Left colon (tissue), 2 donors: ENCODE measurements around the gene GNL1. TPM values are rescaled to one million over a fixed set of nuclear protein-coding genes. Genes with fewer than 3 reads are reported as not detected.
A peak's percentile ranks its signal among the peaks of the same experiment; 100 is the strongest.

Experiments used
- ATAC-seq: fragments of 200-7000 bp; cut with Tn5 transposase; one replicate; pipeline ENCODE4 v1.9.1; 2020; ENCODE audit warnings: mild to moderate bottlenecking, moderate library complexity
- DNase-seq, 2 donors: peaks; one replicate each; pipeline ENCODE4 v3.0.0-alpha.2; 2020
- intact Hi-C, 2 donors: fragments of 100-400 bp; cut with DNase I in 1 of 2; cut with micrococcal nuclease in 1 of 2; formaldehyde crosslinking; loops; one replicate each; pipeline versions ENCODE4 v1.11.2 to v1.14.0; 2022; cut with DNase I, micrococcal nuclease
- total RNA-seq, 2 donors: library from RNA; stranded (reverse); fragmentation: NEBNext Ultra II Directional; extraction: Animal tissue kit (Norgen Biotek cat#: 25700); gene quantifications; one replicate each; pipeline ENCODE4 v1.2.1, GENCODE V29; 2021
- donor health status: DM: no; HTN: no; CAD: no.
- donor health status: DM: yes; HTN: yes; CAD: no.

The GNL1 gene
- total RNA-seq, 2 donors from 2014 or later: 42.6 to 43.8 TPM

DNA sequence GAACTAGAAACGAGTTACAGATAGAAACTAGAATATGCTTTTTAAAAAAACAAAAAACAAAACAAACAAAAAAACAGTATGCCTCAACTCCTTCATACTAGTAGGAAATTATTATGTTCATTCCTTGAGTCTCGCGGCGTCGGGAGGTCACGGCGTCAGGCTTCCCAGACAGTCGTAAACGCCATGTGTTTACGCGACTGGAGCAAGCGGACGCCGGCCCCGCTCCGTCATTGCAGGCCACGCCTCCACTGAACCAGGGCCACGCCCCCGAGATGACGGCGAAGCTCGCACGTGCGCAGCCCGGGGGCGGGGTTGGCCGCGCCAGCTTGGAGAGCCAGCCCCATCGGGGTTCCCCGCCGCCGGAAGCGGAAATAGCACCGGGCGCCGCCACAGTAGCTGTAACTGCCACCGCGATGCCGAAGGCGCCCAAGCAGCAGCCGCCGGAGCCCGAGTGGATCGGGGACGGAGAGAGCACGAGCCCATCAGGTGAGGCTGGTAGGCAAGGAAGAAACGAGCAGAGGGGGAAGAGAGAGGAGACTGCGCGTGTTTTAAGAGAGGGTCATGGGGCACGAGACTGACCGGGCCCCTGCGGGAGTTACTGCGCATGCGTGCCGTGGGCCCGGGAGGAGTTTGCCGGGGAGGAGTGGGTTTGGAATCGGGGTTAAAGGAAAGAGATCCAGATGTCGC, 14.9 kb upstream of the GNL1 start, which contains the start of gene ABCF1:
TSS of gene ABCF1 (plus strand) at position 368 of the 687 bp plus-strand sequence. CDS start at position 414, 46 bp downstream.
- intact Hi-C loops: no loop called here
- ATAC-seq (peak; percentile 98), DNase-seq (peak; percentile 97 to 100)

DNA sequence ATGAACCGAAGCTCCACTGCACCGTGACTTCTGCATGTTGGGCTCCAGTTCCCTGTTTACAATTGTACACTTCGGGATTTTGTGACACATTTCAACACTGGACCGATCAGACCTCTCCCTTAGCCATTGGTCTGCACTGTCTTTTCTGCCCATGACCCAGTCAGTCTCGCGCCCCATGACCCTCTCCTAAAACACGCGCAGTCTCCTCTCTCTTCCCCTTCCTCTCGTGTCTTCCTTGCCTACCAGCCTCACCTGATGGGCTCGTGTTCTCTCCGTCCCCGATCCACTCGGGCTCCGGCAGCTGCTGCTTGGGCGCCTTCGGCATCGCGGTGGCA, 14.4 kb upstream of the GNL1 start:
- intact Hi-C loops: no loop called here
- no peak for DNase-seq
- peak; percentile 19 for ATAC-seq

DNA sequence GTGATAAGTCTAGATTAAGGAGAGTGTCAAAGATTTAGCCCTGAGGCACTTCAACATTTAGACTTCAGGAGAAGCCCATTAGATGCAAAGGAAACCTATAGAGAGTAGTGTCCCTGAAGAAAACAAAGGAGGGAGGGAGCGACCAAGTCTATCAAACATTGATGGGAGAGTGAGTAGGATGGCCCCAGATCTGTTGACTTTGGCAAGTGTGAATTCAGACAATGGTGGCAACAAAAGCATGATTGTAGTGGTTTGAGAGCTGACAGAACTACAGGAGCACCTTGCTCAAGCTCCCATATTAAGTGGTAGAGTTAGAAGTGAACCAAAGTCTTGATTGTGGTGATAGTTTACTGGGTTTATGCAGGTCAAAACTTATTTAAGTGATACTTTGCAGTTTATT, 14.0 kb upstream of the GNL1 start:
- intact Hi-C loops: no loop called here
- DNase-seq (no peak), ATAC-seq (no peak)

DNA sequence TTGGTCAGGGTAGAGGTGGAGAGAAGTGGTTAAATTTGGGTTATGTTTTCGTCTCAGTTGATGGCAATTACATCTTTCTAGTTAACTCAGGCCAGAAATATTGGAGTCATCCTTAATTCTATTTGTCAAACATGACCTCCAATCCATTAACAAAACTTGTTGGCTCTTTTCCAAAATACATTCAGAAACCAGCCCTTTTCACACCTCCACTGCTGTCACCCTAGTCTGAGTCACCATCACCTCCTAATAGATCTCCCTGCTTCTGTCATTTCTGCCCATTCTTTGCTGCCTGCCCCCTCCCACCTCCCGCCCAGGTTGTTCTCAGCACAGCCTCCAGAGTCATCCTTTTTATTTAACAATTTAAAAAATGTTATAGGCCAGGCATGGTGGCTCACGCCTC, 12.0 kb upstream of the GNL1 start:
- intact Hi-C loops: no loop called here
- no peak for ATAC-seq
- no peak for DNase-seq

DNA sequence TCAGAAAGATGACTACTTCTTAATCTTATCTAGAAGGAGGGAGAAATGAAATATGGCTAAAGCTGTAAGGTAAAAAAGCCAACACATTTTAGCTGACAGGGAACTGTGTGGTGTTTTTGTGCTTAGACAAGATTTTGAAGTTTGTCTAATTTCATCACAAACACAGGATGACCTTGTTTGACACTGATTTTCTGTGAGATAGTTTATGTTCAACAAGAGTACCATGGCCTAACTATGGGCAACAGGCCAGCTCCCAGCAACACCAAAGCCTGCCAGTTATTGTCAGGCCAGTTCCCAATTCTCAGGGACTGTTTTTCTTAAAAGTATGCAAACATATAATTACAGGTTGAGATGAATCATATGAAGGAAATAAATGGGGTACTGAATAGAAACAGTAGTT, 9.5 kb upstream of the GNL1 start:
- no peak for DNase-seq
- intact Hi-C loops: no loop called here
- ATAC-seq: no peak

DNA sequence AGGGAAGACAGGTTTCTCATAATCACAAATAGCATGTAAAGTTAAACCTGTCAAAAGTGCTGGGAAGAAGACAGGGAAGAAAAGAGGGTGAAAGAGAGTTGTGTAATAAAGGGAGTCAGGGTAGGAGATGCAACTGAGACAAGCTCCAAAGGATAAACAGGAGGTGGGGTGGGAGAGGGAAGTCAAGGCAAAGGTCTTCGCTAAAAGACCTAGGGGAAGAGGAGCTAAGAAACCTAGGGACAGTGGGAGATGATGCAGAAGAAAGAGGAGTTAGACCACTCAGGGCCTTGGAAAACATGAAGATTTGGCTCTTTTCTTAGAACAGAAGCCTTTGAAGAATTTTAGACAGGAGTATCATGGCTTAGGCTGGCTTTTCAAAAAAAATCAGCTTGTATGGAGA, 7.8 kb upstream of the GNL1 start:
- no peak for ATAC-seq
- intact Hi-C loops: no loop called here

DNA sequence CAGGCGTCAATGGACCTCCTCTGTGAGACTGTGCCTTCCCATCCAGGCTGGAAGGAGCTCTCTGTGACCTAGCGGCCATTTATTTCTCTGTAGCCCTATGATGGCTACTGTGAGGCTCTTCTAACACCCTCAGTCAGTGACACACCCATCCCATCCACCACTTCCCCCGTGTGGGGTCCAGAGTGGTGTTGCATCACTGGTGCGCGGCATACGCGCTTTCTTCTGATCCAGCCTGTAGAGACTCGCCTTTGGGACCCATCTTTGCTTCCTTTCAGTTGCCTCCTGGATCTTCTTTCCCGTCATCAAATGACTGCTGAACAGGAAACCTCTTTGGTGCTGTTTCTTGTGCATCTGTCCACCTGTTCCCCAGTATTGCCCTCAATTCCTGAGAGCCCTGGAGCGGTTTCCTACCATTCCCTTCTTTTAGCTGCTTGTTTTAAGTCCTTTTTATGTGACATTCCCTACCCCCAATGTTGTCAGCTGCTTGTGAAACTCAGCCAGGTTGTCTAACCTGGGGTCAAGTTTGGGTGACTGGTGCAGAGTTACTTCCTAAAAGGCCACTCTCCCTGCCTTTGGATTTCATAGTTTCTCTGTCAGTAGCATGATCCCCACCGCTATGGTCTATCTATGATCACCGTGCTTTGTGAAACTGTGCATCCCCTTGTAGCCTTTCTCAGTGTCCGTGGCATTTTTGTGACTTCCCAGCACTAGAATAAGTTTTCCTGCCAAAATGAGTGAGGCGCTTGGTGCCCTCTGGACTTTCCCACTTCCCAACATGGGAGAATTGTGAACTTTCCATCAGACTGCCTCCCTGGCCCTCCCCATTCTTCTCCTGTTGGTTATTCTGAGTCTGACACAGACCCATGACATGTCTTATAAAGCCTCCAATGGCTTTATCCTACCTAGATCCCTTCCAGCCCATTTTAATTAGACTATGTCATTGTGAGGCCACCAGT, 6.5 kb upstream of the GNL1 start:
- ATAC-seq (no peak), DNase-seq (no peak)
- intact Hi-C loops: no loop called here

More for the DNA sequence above, 7.8 kb upstream of the GNL1 start:
- DNase-seq: no peak

DNA sequence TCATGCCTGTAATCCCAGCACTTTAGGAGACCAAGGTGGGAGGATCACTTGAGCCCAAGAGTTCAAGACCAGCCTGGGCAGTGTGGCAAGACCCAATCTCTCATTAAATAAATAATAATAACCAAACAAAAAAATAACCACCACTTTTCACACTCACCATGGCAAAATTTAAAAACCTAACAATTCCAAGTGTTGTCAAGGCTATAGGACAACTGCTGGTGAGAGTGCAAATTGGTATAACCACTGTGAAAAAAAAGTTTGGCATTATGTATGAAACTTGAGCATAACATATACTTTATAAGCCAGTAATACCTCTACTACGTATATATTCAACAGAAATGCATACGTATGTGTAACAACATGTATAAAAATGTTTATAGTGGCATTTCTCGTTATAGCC, 4.6 kb upstream of the GNL1 start:
- intact Hi-C loops: no loop called here

DNA sequence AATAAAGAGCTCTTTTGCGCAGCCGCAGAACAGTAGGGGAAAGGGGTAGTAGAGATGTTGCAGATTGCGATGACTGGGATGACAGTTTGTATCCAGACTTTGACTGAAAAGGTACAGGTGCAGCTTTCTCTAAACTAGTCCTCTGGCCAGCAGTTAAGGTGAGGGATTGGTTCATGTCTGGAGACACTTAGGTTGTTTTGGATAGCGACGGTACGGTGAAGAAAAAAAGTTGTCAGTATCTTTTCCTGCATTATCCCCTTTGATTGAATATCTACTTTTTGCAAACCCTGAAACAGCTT, 1.3 kb upstream of the GNL1 start:
- intact Hi-C loops: no loop called here
- ATAC-seq (no peak), DNase-seq (no peak)

More for the DNA sequence above, 4.6 kb upstream of the GNL1 start:
- ATAC-seq: no peak
- DNase-seq: no peak

DNA sequence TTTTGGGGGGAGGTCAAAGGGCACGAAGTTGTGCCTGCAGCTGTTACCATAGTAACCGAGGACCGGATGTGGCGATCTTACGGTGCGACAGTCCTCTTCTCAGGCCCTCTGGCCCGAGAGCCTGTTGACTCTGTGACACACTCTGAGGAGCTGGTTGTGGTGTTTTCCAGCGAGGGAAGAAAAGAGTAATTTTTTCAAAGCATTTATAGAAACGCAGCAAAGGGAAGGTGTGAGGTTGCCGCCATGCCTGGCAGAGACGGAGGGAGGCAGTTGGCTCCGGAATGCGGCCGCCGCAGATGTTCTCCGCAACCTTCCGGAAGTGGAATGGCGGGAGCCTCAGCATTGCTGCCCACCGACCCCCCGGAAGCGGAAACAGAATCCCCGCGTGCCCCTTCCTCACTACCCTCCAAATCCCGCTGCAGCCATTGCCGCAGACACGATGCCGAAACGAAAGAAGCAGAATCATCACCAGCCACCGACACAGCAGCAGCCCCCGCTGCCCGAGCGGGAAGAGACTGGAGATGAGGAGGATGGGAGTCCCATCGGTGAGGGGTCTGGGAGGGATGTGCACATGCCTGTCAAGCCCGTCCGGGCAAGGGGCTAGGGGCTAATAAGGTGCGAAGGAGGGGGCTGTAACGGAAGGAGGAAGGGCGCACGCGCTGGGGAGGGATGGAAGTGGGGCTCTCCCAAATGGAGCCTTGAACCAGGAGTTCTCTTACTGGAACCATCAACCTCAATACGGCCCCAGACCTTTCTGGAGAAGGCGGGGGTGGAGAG, 805 bp upstream of the GNL1 start, which contains the start of gene PRR3:
TSS of gene PRR3 (plus strand) at position 390 of the 777 bp plus-strand sequence. CDS start at position 440, 50 bp downstream.
- intact Hi-C loops: no loop called here

DNA sequence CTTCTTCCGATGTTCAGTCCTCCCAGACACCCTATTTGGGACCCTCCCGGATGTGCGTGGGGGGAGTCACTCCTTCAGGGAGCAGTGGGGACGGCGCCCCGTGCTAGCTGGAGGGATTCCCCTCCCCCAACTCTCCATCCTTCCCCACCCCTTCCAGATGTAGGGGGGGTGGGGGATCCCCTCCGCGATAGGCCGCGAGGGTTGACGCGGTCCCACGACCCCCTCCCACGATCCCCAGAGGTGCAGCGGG, 548 bp downstream of the GNL1 start:
- intact Hi-C loops: no loop called here
- DNase-seq: no peak
- ATAC-seq: no peak

More for the DNA sequence above, 805 bp upstream of the GNL1 start, which contains the start of gene PRR3:
- peak; percentile 86 to 92 for DNase-seq
- peak; percentile 77 for ATAC-seq

DNA sequence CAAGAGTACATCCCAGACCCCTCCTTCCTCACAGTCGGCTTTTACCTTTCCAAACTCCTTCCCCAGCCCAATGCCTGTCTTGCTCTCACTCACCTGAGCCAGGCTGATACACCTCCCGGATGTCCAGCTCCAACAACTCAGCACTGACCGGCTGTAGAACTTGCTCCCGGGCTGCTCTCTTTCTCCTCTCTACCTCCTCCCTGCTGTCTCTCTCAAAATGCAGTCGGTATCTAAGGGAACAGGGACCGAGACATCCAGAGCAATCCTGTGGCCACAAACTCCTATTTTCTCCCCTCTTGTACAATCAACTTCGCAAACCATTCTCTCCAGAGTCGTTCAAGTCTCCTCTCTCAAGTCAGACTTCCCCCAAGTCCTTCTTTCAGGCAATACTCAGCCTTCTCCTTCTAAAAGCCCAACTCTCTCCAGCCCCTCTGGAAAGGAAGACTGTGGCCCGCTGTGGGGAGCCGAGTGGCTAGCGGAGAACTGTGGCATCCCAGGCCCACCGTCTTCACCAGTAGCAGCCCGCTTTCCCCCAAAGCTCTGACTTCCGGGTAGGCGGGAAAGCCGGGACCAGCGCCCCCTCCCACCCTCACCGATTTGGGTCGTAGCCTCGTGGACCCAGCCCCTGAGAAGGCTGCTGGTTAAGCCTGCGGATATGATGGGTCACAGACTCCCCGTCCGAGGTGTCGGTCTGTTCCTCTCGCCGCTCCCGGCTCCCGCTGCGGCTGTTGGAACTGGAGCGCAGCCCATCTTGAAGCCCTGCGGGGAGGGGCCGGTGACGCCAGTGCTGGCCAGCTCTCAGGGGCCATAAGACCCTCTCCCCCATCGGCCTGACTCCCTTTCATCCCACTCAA, 1.1 kb downstream of the GNL1 start:
- intact Hi-C loops: no loop called here

DNA sequence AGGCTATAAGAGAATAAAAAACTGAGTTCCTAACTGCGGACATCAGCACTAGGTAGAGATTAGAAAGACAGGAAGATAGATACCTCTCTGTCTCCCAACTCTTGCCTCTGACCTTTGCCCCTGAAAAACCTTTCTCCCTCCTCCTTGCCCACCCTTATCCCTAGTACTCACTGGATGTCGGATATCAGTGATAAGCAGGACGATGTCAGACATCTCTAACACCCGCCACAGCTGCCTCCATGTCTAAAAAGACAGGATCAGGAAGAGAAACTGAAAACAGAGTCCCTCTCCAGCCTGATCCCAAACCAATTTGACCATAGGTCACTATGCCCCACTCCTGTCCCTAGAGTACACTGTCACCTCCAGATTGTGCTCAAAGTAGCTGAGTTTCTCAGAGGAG, 1.9 kb downstream of the GNL1 start:
- ATAC-seq: no peak
- intact Hi-C loops: no loop called here
- DNase-seq: no peak

More for the DNA sequence above, 1.1 kb downstream of the GNL1 start:
- ATAC-seq (peak; percentile 8), DNase-seq (peak in 1 of 2 donors; percentile 65)

DNA sequence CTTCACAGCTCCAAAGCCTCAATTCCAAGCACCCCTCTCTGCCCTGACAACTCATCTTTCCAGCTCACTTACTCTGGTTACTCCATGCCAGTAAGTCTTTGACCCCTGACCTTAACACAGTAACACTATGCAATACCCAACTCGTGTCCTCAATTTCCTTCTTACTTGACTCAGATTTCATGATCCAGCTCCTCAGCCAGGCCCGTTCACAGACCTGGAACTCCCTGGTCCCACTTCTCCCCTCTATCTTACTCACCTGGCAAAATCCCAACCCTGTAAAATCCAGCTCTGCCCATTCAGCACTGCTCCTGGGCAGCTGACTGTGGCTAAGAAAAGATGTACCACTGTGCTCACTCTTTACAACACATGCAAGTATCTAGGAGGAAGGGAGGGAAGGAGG, 7.9 kb downstream of the GNL1 start:
- no peak for ATAC-seq
- intact Hi-C loops: loop anchor here in 1 of 2 donors (10.0 kb wide), 1 partner anchor 64 kb away; the partner anchor contains the start of gene HLA-E

DNA sequence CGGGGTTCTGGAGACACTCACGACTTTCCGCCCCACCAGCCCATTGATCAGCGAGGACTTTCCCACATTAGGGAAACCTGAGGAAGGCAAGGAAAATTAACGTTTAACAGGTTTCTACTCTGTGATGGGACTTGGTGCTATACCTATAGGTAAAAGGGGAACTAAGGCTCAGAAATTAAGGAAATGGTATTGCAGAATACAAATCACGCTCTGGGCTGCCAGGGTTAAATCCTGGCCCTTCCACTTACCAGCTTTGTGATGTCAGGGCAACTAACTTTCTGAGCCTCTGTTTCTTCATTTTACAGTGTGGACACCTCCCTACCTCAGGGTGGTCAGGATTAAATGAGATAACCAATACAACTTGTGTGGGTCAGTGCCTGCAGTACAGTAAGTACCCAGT, 8.8 kb downstream of the GNL1 start:
- intact Hi-C loops: loop anchor here in 1 of 2 donors (10.0 kb wide), 1 partner anchor 63 kb away; the partner anchor contains the start of gene HLA-E
- no peak for ATAC-seq
- DNase-seq: no peak

More for the DNA sequence above, 7.9 kb downstream of the GNL1 start:
- DNase-seq: no peak

DNA sequence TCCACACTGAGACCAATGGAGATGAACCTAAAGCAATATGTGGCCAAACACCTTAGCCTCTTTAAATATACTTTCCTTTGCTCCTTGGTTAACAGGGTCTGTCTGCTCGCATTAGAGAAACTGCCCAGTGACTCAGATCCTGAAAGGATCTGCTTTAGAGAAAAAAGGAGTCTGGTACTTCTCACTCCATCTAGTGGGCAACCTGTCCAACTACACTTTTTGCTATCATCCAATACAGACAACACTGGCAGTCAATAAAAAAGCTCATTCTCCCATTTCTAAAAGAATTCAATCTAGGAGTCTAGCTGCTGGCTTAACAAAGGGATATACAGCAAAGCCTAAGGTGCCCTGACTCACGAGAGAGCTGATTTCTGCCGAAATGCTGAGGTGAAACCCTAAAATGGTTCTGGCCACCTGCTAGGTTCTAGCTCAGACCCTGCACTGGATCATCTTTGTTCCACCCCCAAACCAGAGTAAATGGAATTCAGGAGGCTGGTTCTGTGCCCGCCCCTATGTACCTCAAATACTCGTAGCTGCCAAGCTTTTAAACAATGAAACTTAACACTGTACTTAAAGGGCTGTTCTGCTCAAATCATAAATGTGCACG, 11.5 kb downstream of the GNL1 start:
- ATAC-seq (peak; percentile 64), DNase-seq (no peak)
- intact Hi-C loops: loop anchor here in 1 of 2 donors (10.0 kb wide), 1 partner anchor 60 kb away; the partner anchor contains the start of gene HLA-E

DNA sequence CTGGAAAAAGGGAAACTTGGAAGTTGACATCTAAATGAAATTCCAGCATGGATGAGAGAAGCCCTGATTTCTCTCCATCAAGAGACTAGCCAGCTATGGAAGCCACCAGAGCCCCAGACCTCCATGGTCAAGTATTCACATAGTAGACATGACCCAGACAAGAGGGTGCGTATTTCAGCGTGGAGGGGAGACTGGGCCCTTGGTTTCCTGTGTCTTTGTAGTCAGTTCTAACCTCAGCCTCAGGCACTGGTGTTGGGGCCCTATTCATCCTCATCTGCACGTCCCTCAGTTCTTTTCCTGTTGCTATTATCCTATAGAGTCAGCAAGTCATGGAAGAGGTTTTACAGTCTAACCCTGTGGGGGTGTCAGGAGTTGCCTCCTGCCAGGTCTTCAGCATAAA, 12.5 kb downstream of the GNL1 start:
- intact Hi-C loops: loop anchor here in 1 of 2 donors (10.0 kb wide), 1 partner anchor 59 kb away; the partner anchor contains the start of gene HLA-E
- ATAC-seq (no peak), DNase-seq (no peak)

DNA sequence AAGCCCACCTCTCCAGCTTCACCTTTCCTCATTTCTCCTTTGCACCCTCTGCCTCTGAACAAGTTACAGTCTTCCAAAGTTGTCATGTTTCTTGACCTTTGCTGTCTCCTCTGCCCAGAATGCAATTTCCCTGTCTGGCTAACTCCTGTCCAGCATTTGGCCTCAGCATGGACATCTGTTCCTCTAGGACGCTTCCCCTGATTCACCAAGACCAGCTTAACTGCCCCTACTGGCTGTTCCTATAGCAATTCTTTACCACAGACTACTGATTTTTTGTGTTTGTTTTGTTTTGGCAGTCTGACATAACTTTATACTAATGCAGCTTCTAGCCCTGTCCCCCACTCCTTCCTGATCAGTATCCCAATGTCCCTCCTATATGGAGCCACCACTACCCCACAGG, 13.4 kb downstream of the GNL1 start:
- intact Hi-C loops: loop anchor here in 1 of 2 donors (10.0 kb wide), 1 partner anchor 58 kb away; the partner anchor contains the start of gene HLA-E
- DNase-seq (no peak), ATAC-seq (no peak)
